GM12874 (cell line): ENCODE measurements around the gene TNP2.

Experiments
- CTCF ChIP-seq: IDR thresholded peaks from 2 replicates; pipeline ENCODE4 v1.5.1; 2011; ENCODE audit warnings: low read depth, mild to moderate bottlenecking, control low read depth, low read length, moderate library complexity; ENCODE audit not compliant: insufficient read depth

The TNP2 gene

DNA sequence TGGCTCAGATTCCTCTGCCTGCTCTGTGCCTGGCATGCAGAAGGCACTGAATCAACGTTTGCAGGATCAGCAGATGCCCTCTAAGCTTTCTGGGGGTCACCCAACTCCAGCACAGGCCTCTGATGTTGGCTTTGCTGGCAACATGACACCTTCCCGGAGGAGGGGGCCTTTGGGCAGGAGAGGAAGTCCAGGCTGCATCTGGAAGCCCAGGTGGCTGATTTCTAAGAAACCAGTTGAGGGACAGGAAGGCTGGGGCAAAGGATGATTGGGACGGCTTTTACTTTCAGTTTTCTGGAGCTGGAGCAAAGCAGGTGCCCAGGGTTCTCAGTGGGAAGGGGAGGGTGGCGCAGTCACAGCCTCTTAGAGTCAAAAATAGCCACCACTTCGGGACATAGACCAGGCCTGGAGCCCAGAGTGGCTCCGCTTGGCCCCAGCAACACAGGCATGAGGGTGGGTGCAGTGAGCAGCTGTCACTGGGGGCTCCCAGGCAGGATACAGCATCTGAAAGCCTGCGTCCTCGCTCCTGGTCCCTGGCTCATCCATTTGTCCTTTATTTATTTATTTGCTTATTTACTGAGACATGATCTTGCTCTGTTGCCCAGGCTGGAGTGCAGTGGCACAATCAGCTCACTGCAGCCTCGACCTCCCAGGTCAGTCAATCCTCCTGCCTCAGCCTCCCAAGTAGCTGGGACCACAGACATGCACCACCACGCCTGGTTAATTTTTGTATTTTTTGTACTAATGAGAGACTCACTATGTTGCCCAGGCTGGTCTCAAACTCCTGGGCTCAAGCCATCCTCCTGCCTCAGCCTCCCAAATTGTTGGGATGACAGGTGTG, 28.3 kb downstream of the TNP2 start:
- no peak for TF ChIP-seq CTCF

GRCh38 chr16:11239644-11240632, 29.2 kb downstream of the TNP2 start:
- TF ChIP-seq CTCF: no peak

DNA sequence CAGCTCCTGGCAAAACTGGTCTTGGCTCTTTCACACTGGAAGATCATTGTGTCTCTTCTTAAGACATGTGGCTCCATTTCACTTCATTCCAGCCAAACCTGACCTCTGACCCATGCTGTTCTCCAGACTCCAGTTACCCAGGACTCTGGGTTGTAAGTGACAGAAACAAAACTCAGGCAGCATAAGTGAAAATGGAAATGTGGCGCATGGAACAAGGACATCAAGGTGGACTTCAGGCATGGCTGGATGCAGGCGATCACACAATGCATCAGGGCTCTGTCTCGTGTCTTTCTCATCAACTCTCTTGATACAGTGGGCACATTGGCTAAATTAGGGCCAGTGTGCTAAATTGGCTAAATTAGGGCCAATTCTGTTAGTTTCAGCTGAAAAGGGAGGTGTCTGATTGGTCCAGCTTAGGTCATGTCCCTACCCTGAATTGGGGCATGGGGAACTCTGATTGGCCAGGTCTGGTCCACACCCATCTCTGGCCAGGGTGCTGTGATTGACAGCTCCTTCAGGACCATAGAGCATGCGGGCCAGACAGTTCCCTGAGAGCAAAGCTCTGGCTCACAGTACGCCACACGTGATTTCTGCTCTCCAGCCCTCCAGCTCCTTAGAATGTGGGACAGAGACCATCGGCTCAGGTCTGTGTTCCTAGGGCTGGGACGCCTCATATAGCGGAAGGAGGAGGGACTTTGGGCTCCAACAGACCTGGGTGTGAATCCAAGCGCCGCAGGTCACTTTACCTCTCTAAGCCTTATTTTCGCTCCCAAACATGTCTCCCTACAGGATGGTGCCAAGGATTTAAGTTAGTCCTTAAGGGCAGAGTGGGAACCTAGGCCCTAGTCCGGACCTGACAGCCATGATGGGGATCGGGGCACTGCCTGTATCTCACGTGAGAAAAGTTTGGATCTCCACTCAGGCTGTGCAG, 30.6 kb downstream of the TNP2 start:
- no peak for TF ChIP-seq CTCF

DNA sequence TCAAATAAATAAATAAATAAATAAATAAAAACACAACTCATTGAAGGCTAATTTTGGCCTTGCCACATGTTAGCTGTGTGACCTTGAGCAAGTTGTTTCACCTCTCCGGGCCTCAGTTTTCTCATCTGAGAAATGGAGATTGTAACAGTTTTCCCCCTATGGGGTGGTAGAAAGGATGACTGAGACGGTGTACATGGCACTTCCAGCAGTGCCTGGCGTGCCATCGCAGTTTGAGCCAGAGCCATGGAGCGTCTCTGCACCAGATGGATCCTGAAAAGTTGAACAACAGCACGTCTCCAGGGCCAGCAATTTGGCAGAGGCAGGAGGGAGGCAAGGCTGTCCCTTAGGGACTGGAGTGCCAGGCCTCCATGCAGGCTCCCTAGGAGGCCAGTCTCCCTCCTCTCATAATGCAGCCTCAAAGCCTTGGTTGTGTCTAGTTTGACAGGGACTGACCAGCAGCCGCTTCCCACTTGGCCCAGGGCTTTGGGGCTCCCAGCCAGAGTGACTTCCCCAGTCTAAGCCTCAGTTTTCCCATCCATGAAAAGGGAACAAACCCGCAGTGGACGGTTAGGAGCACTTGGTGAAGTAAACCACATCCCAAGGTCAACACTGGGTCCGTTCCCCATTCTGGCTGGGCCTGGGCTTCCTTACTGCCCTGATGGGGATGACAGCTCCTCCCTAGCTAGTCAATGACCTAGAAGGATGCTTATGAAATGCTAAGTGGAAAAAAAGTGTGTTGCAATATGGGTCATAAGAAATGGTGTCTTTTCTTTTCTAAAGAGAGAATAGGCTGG, 32.5 kb downstream of the TNP2 start:
- no peak for TF ChIP-seq CTCF

DNA sequence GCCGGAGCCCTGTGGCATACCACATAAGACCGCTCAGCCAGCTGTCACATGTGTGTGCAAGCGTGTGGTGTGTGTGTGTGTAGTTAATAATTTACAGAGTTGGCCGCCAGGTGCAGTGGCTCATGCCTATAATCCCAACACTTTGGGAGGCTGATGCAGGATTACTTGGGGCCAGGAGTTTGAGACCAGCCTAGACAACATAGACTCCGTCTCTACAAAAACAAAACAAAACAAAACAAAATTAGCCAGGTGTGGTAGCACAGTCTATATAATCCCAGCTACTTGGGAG, 33.5 kb downstream of the TNP2 start:
- TF ChIP-seq CTCF: no peak

GRCh38 chr16:11234884-11235702, 34.0 kb downstream of the TNP2 start:
- TF ChIP-seq CTCF: no peak
